Measurements from ENCODE around the gene TAAR1. TPM values are rescaled to one million over a fixed set of nuclear protein-coding genes. Genes with fewer than 3 reads are reported as not detected.

Gene TAAR1
- total and polyA plus RNA-seq, 10 of the 15 experiments (the other 5 are each of a cell fraction or from before 2014, with no cell fraction given) = not detected

- ChIA-PET RAD21 (ENCODE audit: unreplicated experiment) (no interaction called here), CTCF (no interaction called here), SMC1A (ENCODE audit: uncharacterized antibody, unreplicated experiment) (interaction anchor here (1.6 kb wide), 1 partner anchor 313 kb away, joined by 3 read pairs; no protein-coding TSS in a partner anchor), POLR2A (no interaction called here)
- in situ Hi-C loops (cut with MboI) = no loop called here
- DNase-seq (ENCODE audit: low read depth, low spot score) (no peak), ATAC-seq (peak; percentile 29; the same call in 1 of the 3 replicates), FAIRE-seq (no peak)
- TF ChIP-seq HDAC2 (IDR thresholded peaks at IDR 0.05) (no peak), TBL1XR1 (IDR thresholded peaks at IDR 0.05; ENCODE audit: low read depth, low read length) (no peak), PAX8 (IDR thresholded peaks at IDR 0.05) (no peak), PAX5 (IDR thresholded peaks at IDR 0.05; ENCODE audit: borderline replicate concordance, low read depth, low read length) (no peak), NKRF (conservative IDR thresholded peaks at IDR 0.05) (no peak), ATF7 (IDR thresholded peaks at IDR 0.05; ENCODE audit: low read depth) (no peak), CHD1 (IDR thresholded peaks at IDR 0.05; ENCODE audit: low read depth, low read length) (no peak), TCF12 (IDR thresholded peaks at IDR 0.05; ENCODE audit: low read depth, low read length) (no peak), CTCF (IDR thresholded peaks at IDR 0.05 in 2 of 3, conservative IDR thresholded peaks at IDR 0.05 in 1 of 3; ENCODE audit: control insufficient read depth in 2 of 3, extremely low read depth in 1 of 3, insufficient read depth in 1 of 3, low read depth in 3 of 3, low read length in 3 of 3) (no peak), IRF4 (IDR thresholded peaks at IDR 0.05; ENCODE audit: low read depth, low read length) (no peak), SMAD1 (IDR thresholded peaks at IDR 0.05; ENCODE audit: low read depth, partially characterized antibody) (no peak)
- Histone ChIP-seq H3K79me2 (ENCODE audit: control insufficient read depth, insufficient read depth, low read length) (no peaks in the 10 kb centered on the region), H3K27ac (ENCODE audit: control insufficient read depth, insufficient read depth) (no peak overlapping the region), H2AFZ (ENCODE audit: control insufficient read depth, low read depth, low read length) (no peak overlapping the region), H3K4me3 (no peak overlapping the region), H3K27me3 (replicated peaks in 1 of 2; ENCODE audit: control insufficient read depth in 2 of 2, insufficient read depth in 2 of 2, low read length in 1 of 2) (no peaks in the 10 kb centered on the region; a peak in 1 of 4 replicates), H3K4me1 (ENCODE audit: control insufficient read depth, insufficient read depth, low read length) (no peaks in the 10 kb centered on the region), H4K20me1 (ENCODE audit: control insufficient read depth, insufficient read depth) (no peaks in the 10 kb centered on the region), H3K9me3 (replicated peaks; ENCODE audit: control insufficient read depth, insufficient read depth, low read length) (no peaks in the 10 kb centered on the region), H3K36me3 (ENCODE audit: control insufficient read depth in 2 of 2, insufficient read depth in 2 of 2, low read length in 1 of 2) (no peaks in the 10 kb centered on the region), H3K9ac (ENCODE audit: control insufficient read depth, insufficient read depth, low read length) (no peak overlapping the region), H3K4me2 (ENCODE audit: control insufficient read depth, insufficient read depth) (no peak overlapping the region)
- BruUV-seq (replicated peaks) = no TSS peak
- WGBS (ENCODE audit: insufficient coverage, insufficient replicate concordance, low lambda C conversion rate, missing lambda C conversion rate) = 48% methylated on average over 7 of the region's 7 CpGs
- intact Hi-C loops (cut with micrococcal nuclease; ENCODE audit: unreplicated experiment) = no loop called here
These were observed 44.4 kb downstream of the TAAR1 start for GRCh38 chr6:132614554-132614953.
